ENCODE results near the gene ALDH1A1. TPM values are rescaled to one million over a fixed set of nuclear protein-coding genes. Genes with fewer than 3 reads are reported as not detected.

ALDH1A1 gene
- total and polyA plus RNA-seq, 2 donors (not counting 3 experiments of a cell fraction or from before 2014, with no cell fraction given), result 91.1 to 287 TPM

DNA sequence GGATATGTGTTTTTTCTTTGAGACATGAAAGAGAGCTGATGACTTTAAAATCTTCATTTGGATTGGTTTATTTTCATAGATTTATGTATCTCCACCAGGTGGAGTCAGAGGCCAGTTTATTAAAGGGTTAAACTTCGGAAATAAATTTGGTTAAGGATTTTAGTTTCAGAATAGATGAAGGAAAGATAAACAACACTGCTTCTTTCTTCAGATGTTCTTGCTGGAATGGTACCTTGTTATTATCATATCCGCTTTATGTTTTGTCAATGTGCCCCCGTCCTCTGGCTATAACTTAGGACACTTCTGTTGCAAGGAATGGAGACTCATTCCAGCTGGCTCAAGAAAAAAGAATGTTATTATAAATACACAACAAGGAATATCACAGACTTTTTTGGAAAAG lies 81.2 kb downstream of the ALDH1A1 start:
- dilution Hi-C loops (cut with MboI; ENCODE audit: extremely low pct_ligation_motif_present, low sequenced_read_pairs), result loop anchor here (25.0 kb wide), 1 partner anchor 216 kb away; no protein-coding TSS in a partner anchor
- Histone ChIP-seq H3K9ac (replicated peaks; ENCODE audit: extremely low read depth, insufficient read depth, low read length) (peak overlapping the region; percentile 44), H4K20me1 (replicated peaks; ENCODE audit: control insufficient read depth, extremely low read depth, insufficient read depth, low read length) (no peaks in the 10 kb centered on the region), H3K4me2 (ENCODE audit: insufficient read depth, low read length) (peak overlapping the region; percentile 55), H3K36me3 (ENCODE audit: control insufficient read depth in 2 of 2, extremely low read depth in 1 of 2, insufficient read depth in 2 of 2, low read length in 2 of 2) (no peaks in the 10 kb centered on the region), H3K4me3 (replicated peaks in 1 of 3; ENCODE audit: insufficient read depth in 1 of 3, low read depth in 1 of 3, low read length in 3 of 3) (no peak overlapping the region), H3K9me3 (replicated peaks; ENCODE audit: control insufficient read depth, insufficient read depth, low read length) (no peaks in the 10 kb centered on the region), H3K9me1 (replicated peaks; ENCODE audit: control insufficient read depth, extremely low read depth, insufficient read depth, low read length) (no peaks in the 10 kb centered on the region), H3K4me1 (ENCODE audit: control insufficient read depth, extremely low read depth, insufficient read depth, low read length) (peaks cover 5% of the 10 kb centered on the region), H3K27me3 (ENCODE audit: control insufficient read depth in 2 of 2, insufficient read depth in 2 of 2, low read length in 2 of 2) (no peaks in the 10 kb centered on the region), H3K27ac (ENCODE audit: insufficient read depth, low read depth, low read length) (peak overlapping the region; percentile 50), H3K79me2 (ENCODE audit: control insufficient read depth, insufficient read depth, low read length) (no peaks in the 10 kb centered on the region), H2AFZ (ENCODE audit: low read depth, low read length) (peak overlapping the region; percentile 74)
- CTCF ChIA-PET, result interaction anchor here (0.6 to 6.0 kb wide), 62 partner anchors 10 to 1670 kb away, joined by 3 to 201 read pairs (median 5); no protein-coding TSS in a partner anchor
- DNase-seq (ENCODE audit: low read depth, low spot score) (peak; percentile 62), FAIRE-seq (no peak)
- TF ChIP-seq JUN (IDR thresholded peaks at IDR 0.05; ENCODE audit: borderline replicate concordance, insufficient read depth, insufficient read length, low read depth) (no peak), FOS (IDR thresholded peaks at IDR 0.05; ENCODE audit: borderline replicate concordance, insufficient read depth, low read length) (no peak), POLR2A (IDR thresholded peaks at IDR 0.05; ENCODE audit: low read depth, low read length) (no peak), POLR2AphosphoS5 (IDR thresholded peaks at IDR 0.05; ENCODE audit: insufficient read depth, low read depth, low read length) (no peak), EZH2 (IDR thresholded peaks at IDR 0.05; ENCODE audit: borderline replicate concordance, low read depth, low read length, severe bottlenecking) (no peak), MYC (IDR thresholded peaks at IDR 0.05; ENCODE audit: low read depth, low read length) (no peak), GATA2 (IDR thresholded peaks at IDR 0.05; ENCODE audit: insufficient read depth, insufficient read length, low read depth, low read length) (peak; percentile 28)
- TF ChIP-seq, protein P1, sequence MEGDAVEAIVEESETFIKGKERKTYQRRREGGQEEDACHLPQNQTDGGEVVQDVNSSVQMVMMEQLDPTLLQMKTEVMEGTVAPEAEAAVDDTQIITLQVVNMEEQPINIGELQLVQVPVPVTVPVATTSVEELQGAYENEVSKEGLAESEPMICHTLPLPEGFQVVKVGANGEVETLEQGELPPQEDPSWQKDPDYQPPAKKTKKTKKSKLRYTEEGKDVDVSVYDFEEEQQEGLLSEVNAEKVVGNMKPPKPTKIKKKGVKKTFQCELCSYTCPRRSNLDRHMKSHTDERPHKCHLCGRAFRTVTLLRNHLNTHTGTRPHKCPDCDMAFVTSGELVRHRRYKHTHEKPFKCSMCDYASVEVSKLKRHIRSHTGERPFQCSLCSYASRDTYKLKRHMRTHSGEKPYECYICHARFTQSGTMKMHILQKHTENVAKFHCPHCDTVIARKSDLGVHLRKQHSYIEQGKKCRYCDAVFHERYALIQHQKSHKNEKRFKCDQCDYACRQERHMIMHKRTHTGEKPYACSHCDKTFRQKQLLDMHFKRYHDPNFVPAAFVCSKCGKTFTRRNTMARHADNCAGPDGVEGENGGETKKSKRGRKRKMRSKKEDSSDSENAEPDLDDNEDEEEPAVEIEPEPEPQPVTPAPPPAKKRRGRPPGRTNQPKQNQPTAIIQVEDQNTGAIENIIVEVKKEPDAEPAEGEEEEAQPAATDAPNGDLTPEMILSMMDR (IDR thresholded peaks at IDR 0.05; ENCODE audit: extremely low read depth in 1 of 2, insufficient read depth in 1 of 2, low read depth in 1 of 2, low read length in 2 of 2), result peak; percentile 20 to 29
- TF ChIP-seq, protein P2, sequence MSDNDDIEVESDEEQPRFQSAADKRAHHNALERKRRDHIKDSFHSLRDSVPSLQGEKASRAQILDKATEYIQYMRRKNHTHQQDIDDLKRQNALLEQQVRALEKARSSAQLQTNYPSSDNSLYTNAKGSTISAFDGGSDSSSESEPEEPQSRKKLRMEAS (IDR thresholded peaks at IDR 0.05; ENCODE audit: insufficient read depth, insufficient read length), result no peak
- intact Hi-C loops (cut with micrococcal nuclease), result loop anchor here (1.0 to 10.0 kb wide), 5 partner anchors 47 to 313 kb away; no protein-coding TSS in a partner anchor
- BruUV-seq (replicated peaks), result no TSS peak
- POLR2A ChIA-PET, result no interaction called here
